Gastroesophageal sphincter (tissue), 3 donors: ENCODE measurements around the gene LYRM1.

Experiments
- EP300 ChIP-seq: sonication (generic); formaldehyde crosslinking; IDR thresholded peaks from one replicate; pipeline ENCODE4 v1.6.1; 2017; ENCODE audit warnings: antibody characterized with exemption, mild to moderate bottlenecking
- POLR2A ChIP-seq, 2 donors: fragments of 450-650 bp; IDR thresholded peaks; one replicate each; pipeline ENCODE4 v1.6.1; 2017; ENCODE audit warnings: antibody characterized with exemption in 2 of 2, mild to moderate bottlenecking in 2 of 2, moderate library complexity in 1 of 2
- POLR2AphosphoS5 ChIP-seq: sonication (generic); formaldehyde crosslinking; IDR thresholded peaks from one replicate; pipeline ENCODE4 v1.6.1; 2017; ENCODE audit warnings: antibody characterized with exemption
- TF ChIP-seq, protein P1 (sequence below), 4 experiments: fragments of 200-600 bp in 2 of 4; fragments of 450-650 bp in 2 of 4; sonication (generic) in 1 of 4; IDR thresholded peaks; one replicate each; pipeline ENCODE4 v1.5.1; 2017 to 2019; ENCODE audit warnings: antibody characterized with exemption in 4 of 4, mild to moderate bottlenecking in 2 of 4, moderate library complexity in 2 of 4

DNA sequence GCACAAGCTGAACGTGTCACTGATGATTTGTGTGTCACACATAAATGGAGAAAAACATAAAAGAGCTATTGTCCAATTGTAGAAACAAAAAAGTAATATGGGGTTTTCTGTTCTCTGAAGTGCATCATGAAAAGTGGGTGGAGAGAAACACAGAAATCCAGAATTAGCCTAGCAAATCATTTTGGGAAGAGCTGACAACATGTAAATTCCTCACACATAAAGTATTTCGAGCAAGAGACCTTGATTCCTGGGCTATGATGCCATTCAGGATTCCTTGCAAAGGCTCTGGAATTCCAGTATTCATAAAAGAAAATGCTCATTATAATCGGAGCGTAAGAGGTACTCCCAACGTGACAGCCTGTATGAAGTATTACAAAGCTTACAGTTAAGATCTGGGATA is 1.5 kb upstream of the LYRM1 start:
- TF ChIP-seq, protein P1, sequence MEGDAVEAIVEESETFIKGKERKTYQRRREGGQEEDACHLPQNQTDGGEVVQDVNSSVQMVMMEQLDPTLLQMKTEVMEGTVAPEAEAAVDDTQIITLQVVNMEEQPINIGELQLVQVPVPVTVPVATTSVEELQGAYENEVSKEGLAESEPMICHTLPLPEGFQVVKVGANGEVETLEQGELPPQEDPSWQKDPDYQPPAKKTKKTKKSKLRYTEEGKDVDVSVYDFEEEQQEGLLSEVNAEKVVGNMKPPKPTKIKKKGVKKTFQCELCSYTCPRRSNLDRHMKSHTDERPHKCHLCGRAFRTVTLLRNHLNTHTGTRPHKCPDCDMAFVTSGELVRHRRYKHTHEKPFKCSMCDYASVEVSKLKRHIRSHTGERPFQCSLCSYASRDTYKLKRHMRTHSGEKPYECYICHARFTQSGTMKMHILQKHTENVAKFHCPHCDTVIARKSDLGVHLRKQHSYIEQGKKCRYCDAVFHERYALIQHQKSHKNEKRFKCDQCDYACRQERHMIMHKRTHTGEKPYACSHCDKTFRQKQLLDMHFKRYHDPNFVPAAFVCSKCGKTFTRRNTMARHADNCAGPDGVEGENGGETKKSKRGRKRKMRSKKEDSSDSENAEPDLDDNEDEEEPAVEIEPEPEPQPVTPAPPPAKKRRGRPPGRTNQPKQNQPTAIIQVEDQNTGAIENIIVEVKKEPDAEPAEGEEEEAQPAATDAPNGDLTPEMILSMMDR (IDR thresholded peaks at IDR 0.05), result no peak
- TF ChIP-seq EP300, result no peak
- TF ChIP-seq POLR2A (IDR thresholded peaks at IDR 0.05), result no peak
- peak; percentile 67 for TF ChIP-seq POLR2AphosphoS5
